SK-N-MC (cell line): ENCODE data around the gene BRD3.

Source experiments
- EZH2 ChIP-seq: fragments of 200-600 bp; sonication (generic); IDR thresholded peaks from one replicate; pipeline ENCODE4 v1.6.1; 2017; ENCODE audit warnings: antibody characterized with exemption
- POLR2AphosphoS5 ChIP-seq: IDR thresholded peaks from 2 replicates; pipeline ENCODE4 v1.6.1; 2012; ENCODE audit warnings: mild to moderate bottlenecking, low read depth, low read length, borderline replicate concordance

DNA sequence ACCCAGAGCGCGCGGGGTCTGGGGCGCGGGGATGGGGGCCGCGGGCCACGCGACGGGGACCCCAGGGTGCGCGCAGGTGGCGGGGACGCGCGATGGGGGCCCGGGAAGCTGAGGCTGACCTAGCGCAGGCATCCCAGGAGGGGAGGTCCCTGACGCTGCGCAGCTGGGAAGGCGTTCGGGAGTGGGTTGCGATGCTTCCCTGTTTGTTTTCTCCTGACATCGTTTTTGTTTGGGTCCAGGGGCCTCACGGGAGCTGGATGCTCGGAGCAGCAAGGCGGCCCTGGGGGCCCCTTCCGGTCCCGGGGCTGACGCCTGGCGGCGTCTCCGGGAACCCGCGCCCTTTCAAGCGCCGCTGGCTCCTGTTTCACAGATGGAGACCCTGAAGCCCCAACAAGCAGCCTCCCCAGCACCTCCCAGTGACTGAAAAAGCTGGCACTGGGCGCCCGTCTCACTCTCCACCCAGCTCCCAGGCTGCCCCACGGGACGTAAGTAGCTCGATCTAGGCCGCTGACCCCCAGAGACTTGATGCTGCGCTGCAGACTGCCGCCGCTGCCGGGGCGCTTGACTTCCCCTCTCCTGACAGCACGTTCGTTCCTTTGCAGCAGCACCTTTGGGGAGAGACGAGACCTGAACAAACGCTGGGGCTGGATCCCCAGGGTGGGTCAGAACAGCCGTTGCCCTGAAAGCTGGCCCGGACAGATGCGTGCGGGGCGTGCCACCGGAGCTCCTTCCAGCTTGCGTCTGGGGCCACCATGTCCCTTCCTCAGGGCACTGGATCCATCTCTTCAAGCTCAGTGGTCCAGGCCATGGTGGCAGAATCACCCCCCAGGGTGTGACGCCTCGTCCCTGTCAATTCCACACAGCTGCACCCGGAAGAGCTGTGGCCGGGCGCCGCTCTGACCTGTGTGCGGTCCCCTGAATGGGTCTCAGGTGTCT, 42.0 kb downstream of the BRD3 start:
- TF ChIP-seq EZH2 (no peak), POLR2AphosphoS5 (no peak)
